ENCODE measurements around the gene ORC3.

- TF ChIP-seq YY1 (IDR thresholded peaks at IDR 0.05; ENCODE audit: insufficient read depth, insufficient read length) = no peak
- TF ChIP-seq ZNF274 (IDR thresholded peaks at IDR 0.05; ENCODE audit: low read depth, low read length) = no peak
- no peak for TF ChIP-seq SUZ12 (IDR thresholded peaks at IDR 0.05; ENCODE audit: extremely low read depth, insufficient read depth, insufficient read length)
Observed at GRCh38 chr6:87600576-87600975, 10.6 kb downstream of the ORC3 start.
